ENCODE results near the gene TXNL4A. TPM values are rescaled to one million over a fixed set of nuclear protein-coding genes. Genes with fewer than 3 reads are reported as not detected.

Gene TXNL4A
- total RNA-seq, 1 donor: 29.9 TPM

- Histone ChIP-seq H3K27me3 (ENCODE audit: insufficient read depth, low read length) (no peaks in the 10 kb centered on the region), H3K4me1 (ENCODE audit: insufficient read depth, low read length) (peaks cover 4% of the 10 kb centered on the region), H3K4me3 (ENCODE audit: low read length) (no peak overlapping the region), H3K9me3 (ENCODE audit: low read depth, low read length) (no peaks in the 10 kb centered on the region)
These were observed 47.4 kb downstream of the TXNL4A start for GRCh38 chr18:79940814-79941472.

GRCh38 chr18:79940126-79940813, 48.1 kb downstream of the TXNL4A start:
- Histone ChIP-seq H3K4me3 (ENCODE audit: low read length) (no peak overlapping the region), H3K27me3 (ENCODE audit: insufficient read depth, low read length) (no peaks in the 10 kb centered on the region), H3K4me1 (ENCODE audit: insufficient read depth, low read length) (peaks cover 4% of the 10 kb centered on the region), H3K9me3 (ENCODE audit: low read depth, low read length) (no peaks in the 10 kb centered on the region)

- Histone ChIP-seq H3K9me3 (ENCODE audit: low read depth, low read length) (no peaks in the 10 kb centered on the region), H3K4me3 (ENCODE audit: low read length) (no peak overlapping the region), H3K4me1 (ENCODE audit: insufficient read depth, low read length) (peaks cover 4% of the 10 kb centered on the region), H3K27me3 (ENCODE audit: insufficient read depth, low read length) (no peaks in the 10 kb centered on the region)
These were observed 49.3 kb downstream of the TXNL4A start for GRCh38 chr18:79939096-79939495.

GRCh38 chr18:79938196-79938595, 50.2 kb downstream of the TXNL4A start:
- Histone ChIP-seq H3K9me3 (ENCODE audit: low read depth, low read length) (peaks cover 4% of the 10 kb centered on the region), H3K4me1 (ENCODE audit: insufficient read depth, low read length) (no peaks in the 10 kb centered on the region), H3K27me3 (ENCODE audit: insufficient read depth, low read length) (no peaks in the 10 kb centered on the region), H3K4me3 (ENCODE audit: low read length) (no peak overlapping the region)

- no peak overlapping the region for H3K4me3 ChIP-seq (ENCODE audit: low read length)
- no peaks in the 10 kb centered on the region for H3K27me3 ChIP-seq (ENCODE audit: insufficient read depth, low read length)
- no peaks in the 10 kb centered on the region for H3K4me1 ChIP-seq (ENCODE audit: insufficient read depth, low read length)
- H3K9me3 ChIP-seq (ENCODE audit: low read depth, low read length): peaks cover 13% of the 10 kb centered on the region
These were observed 51.1 kb downstream of the TXNL4A start for GRCh38 chr18:79937103-79937860.

- no peaks in the 10 kb centered on the region for H3K4me1 ChIP-seq (ENCODE audit: insufficient read depth, low read length)
- H3K4me3 ChIP-seq (ENCODE audit: low read length): no peak overlapping the region
- peaks cover 19% of the 10 kb centered on the region for H3K9me3 ChIP-seq (ENCODE audit: low read depth, low read length)
- H3K27me3 ChIP-seq (ENCODE audit: insufficient read depth, low read length): no peaks in the 10 kb centered on the region
These were observed 51.7 kb downstream of the TXNL4A start for GRCh38 chr18:79936641-79937040.

GRCh38 chr18:79935925-79936324, 52.4 kb downstream of the TXNL4A start:
- Histone ChIP-seq H3K4me3 (ENCODE audit: low read length) (no peak overlapping the region), H3K4me1 (ENCODE audit: insufficient read depth, low read length) (no peaks in the 10 kb centered on the region), H3K27me3 (ENCODE audit: insufficient read depth, low read length) (no peaks in the 10 kb centered on the region), H3K9me3 (ENCODE audit: low read depth, low read length) (peaks cover 26% of the 10 kb centered on the region)

GRCh38 chr18:79935499-79935898, 52.9 kb downstream of the TXNL4A start:
- no peaks in the 10 kb centered on the region for H3K4me1 ChIP-seq (ENCODE audit: insufficient read depth, low read length)
- H3K9me3 ChIP-seq (ENCODE audit: low read depth, low read length): peaks cover 31% of the 10 kb centered on the region
- no peak overlapping the region for H3K4me3 ChIP-seq (ENCODE audit: low read length)
- H3K27me3 ChIP-seq (ENCODE audit: insufficient read depth, low read length): no peaks in the 10 kb centered on the region

- peaks cover 35% of the 10 kb centered on the region for H3K9me3 ChIP-seq (ENCODE audit: low read depth, low read length)
These were observed 53.3 kb downstream of the TXNL4A start for GRCh38 chr18:79935098-79935480.

GRCh38 chr18:79934311-79935097, 53.9 kb downstream of the TXNL4A start:
- Histone ChIP-seq H3K27me3 (ENCODE audit: insufficient read depth, low read length) (no peaks in the 10 kb centered on the region), H3K9me3 (ENCODE audit: low read depth, low read length) (peaks cover 40% of the 10 kb centered on the region), H3K4me3 (ENCODE audit: low read length) (no peak overlapping the region), H3K4me1 (ENCODE audit: insufficient read depth, low read length) (no peaks in the 10 kb centered on the region)

More at GRCh38 chr18:79935098-79935480, 53.3 kb downstream of the TXNL4A start:
- Histone ChIP-seq H3K4me3 (ENCODE audit: low read length) (no peak overlapping the region), H3K27me3 (ENCODE audit: insufficient read depth, low read length) (no peaks in the 10 kb centered on the region), H3K4me1 (ENCODE audit: insufficient read depth, low read length) (no peaks in the 10 kb centered on the region)

- no peaks in the 10 kb centered on the region for H3K4me1 ChIP-seq (ENCODE audit: insufficient read depth, low read length)
- no peak overlapping the region for H3K4me3 ChIP-seq (ENCODE audit: low read length)
- H3K9me3 ChIP-seq (ENCODE audit: low read depth, low read length): peaks cover 46% of the 10 kb centered on the region
- no peaks in the 10 kb centered on the region for H3K27me3 ChIP-seq (ENCODE audit: insufficient read depth, low read length)
These were observed 54.6 kb downstream of the TXNL4A start for GRCh38 chr18:79933765-79934164.

GRCh38 chr18:79932907-79933306, 55.5 kb downstream of the TXNL4A start:
- Histone ChIP-seq H3K9me3 (ENCODE audit: low read depth, low read length) (peaks cover 46% of the 10 kb centered on the region), H3K4me3 (ENCODE audit: low read length) (no peak overlapping the region), H3K4me1 (ENCODE audit: insufficient read depth, low read length) (no peaks in the 10 kb centered on the region), H3K27me3 (ENCODE audit: insufficient read depth, low read length) (no peaks in the 10 kb centered on the region)

GRCh38 chr18:79931475-79931874, 56.9 kb downstream of the TXNL4A start:
- Histone ChIP-seq H3K9me3 (ENCODE audit: low read depth, low read length) (peaks cover 46% of the 10 kb centered on the region), H3K27me3 (ENCODE audit: insufficient read depth, low read length) (no peaks in the 10 kb centered on the region)

GRCh38 chr18:79930020-79930642, 58.2 kb downstream of the TXNL4A start:
- Histone ChIP-seq H3K9me3 (ENCODE audit: low read depth, low read length) (peaks cover 46% of the 10 kb centered on the region), H3K4me3 (ENCODE audit: low read length) (no peak overlapping the region), H3K27me3 (ENCODE audit: insufficient read depth, low read length) (no peaks in the 10 kb centered on the region), H3K4me1 (ENCODE audit: insufficient read depth, low read length) (no peaks in the 10 kb centered on the region)

More at GRCh38 chr18:79931475-79931874, 56.9 kb downstream of the TXNL4A start:
- Histone ChIP-seq H3K4me3 (ENCODE audit: low read length) (no peak overlapping the region), H3K4me1 (ENCODE audit: insufficient read depth, low read length) (no peaks in the 10 kb centered on the region)

Measured in mononuclear cell (primary cell).